KMS-11 (cell line): ENCODE results near the gene PLXNB2.

Source experiments
- H2AFZ ChIP-seq: fragments of 200-600 bp; sonication (generic); 2 replicates; pipeline ENCODE4 v1.6.1; 2016; ENCODE audit warnings: antibody characterized with exemption, mixed run types, low read depth
- H3K27ac ChIP-seq: fragments of 200-600 bp; sonication (generic); 2 replicates; pipeline ENCODE4 v1.6.1; 2016; ENCODE audit warnings: mild to moderate bottlenecking, mixed run types
- H3K27me3 ChIP-seq: fragments of 200-600 bp; sonication (generic); 2 replicates; pipeline ENCODE4 v1.6.1; 2017; ENCODE audit warnings: mild to moderate bottlenecking, low read depth, mixed run types, moderate library complexity; ENCODE audit not compliant: insufficient read depth
- H3K36me3 ChIP-seq: fragments of 200-600 bp; sonication (generic); 2 replicates; pipeline ENCODE4 v1.6.1; 2017; ENCODE audit warnings: mild to moderate bottlenecking, mixed run types; ENCODE audit not compliant: insufficient read depth
- H3K4me1 ChIP-seq: fragments of 200-600 bp; sonication (generic); 2 replicates; pipeline ENCODE4 v1.6.1; 2016; ENCODE audit warnings: mild to moderate bottlenecking, low read depth, mixed run types; ENCODE audit not compliant: poor library complexity, severe bottlenecking
- H3K4me2 ChIP-seq: fragments of 200-600 bp; sonication (generic); 2 replicates; pipeline ENCODE4 v1.7.0; 2016; ENCODE audit warnings: mild to moderate bottlenecking, mixed run types
- H3K4me3 ChIP-seq: fragments of 200-600 bp; sonication (generic); IDR thresholded peaks from 2 replicates; pipeline ENCODE4 v1.6.1; 2017; ENCODE audit warnings: low read depth, low read length, mixed read lengths; ENCODE audit not compliant: insufficient read depth
- H3K79me2 ChIP-seq: fragments of 200-600 bp; sonication (generic); 2 replicates; pipeline ENCODE4 v1.6.1; 2016; ENCODE audit warnings: low read depth, mixed run types; ENCODE audit not compliant: insufficient read depth
- H3K9ac ChIP-seq: fragments of 200-600 bp; sonication (generic); 2 replicates; pipeline ENCODE4 v1.6.1; 2016; ENCODE audit warnings: mild to moderate bottlenecking, mixed run types
- H4K20me1 ChIP-seq: fragments of 200-600 bp; sonication (generic); 2 replicates; pipeline ENCODE4 v1.6.1; 2016; ENCODE audit warnings: mild to moderate bottlenecking, mixed run types; ENCODE audit not compliant: insufficient read depth
- TF ChIP-seq, protein P1 (sequence below): fragments of 200-600 bp; sonication (generic); conservative IDR thresholded peaks from 2 replicates; pipeline ENCODE4 v1.6.1; 2017; ENCODE audit warnings: low read depth, mild to moderate bottlenecking, antibody characterized with exemption, low read length, moderate library complexity, mixed read lengths

Gene PLXNB2

DNA sequence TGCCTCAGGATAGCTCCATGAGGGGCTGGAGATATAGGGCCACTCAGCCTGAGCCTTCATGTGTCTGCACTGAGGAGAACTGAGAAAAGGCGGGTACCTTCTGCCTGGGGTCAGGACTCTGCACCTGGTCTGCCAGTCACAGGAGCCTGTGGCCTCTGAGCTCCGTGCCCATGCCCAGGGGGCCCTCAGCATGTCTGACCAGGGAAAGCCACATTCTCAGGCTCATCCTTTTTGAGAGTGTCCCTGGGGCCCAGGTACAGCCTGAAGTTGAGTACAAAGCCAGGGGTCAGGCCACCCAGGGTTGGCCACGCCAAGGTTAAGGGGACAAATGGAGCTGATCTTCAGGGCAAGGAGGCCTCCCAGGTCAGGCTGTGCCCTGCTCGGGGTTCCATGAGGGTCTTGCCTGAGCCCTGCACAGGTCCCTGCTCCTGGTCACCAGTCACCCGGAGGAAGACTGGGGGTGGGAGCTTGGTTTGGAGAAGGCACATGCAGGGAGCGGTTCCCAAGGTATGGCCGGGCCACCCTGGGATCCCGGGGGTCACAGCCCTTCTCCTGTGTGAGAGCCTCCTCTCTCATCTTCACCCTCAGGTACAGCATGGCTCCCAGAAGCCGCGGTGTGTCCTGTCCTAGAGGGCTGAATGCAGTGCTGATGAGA, 13.4 kb upstream of the PLXNB2 start:
- H3K36me3 ChIP-seq, result no peaks in the 10 kb centered on the region
- H3K4me1 ChIP-seq, result peaks cover 5% of the 10 kb centered on the region
- no peaks in the 10 kb centered on the region for H3K27me3 ChIP-seq
- no peaks in the 10 kb centered on the region for H4K20me1 ChIP-seq
- TF ChIP-seq, protein P1, sequence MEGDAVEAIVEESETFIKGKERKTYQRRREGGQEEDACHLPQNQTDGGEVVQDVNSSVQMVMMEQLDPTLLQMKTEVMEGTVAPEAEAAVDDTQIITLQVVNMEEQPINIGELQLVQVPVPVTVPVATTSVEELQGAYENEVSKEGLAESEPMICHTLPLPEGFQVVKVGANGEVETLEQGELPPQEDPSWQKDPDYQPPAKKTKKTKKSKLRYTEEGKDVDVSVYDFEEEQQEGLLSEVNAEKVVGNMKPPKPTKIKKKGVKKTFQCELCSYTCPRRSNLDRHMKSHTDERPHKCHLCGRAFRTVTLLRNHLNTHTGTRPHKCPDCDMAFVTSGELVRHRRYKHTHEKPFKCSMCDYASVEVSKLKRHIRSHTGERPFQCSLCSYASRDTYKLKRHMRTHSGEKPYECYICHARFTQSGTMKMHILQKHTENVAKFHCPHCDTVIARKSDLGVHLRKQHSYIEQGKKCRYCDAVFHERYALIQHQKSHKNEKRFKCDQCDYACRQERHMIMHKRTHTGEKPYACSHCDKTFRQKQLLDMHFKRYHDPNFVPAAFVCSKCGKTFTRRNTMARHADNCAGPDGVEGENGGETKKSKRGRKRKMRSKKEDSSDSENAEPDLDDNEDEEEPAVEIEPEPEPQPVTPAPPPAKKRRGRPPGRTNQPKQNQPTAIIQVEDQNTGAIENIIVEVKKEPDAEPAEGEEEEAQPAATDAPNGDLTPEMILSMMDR, result no peak
- H3K27ac ChIP-seq, result no peak overlapping the region
- H3K79me2 ChIP-seq, result no peaks in the 10 kb centered on the region
- H2AFZ ChIP-seq, result no peak overlapping the region
- no peak overlapping the region for H3K4me3 ChIP-seq
- no peak overlapping the region for H3K9ac ChIP-seq
- no peak overlapping the region for H3K4me2 ChIP-seq

DNA sequence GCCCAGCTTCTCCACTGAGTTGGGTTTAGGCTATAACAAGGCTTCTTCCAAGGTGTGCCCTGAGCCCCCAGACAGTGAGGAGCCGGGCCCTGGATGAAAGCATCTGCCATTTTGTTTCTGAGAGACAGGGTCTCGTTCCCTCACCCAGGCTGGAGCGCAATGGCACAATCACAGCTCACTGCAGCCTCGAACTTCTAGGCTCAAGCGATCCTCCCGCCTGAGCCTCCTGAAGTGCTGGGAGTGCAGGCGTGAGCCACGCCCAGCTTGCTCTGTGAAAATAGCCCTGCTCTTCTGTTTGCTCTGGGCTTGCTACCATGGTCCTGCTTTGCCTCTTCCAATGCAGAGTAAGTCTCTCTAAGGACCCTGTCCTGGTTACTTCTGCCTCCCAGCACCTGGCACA, 12.7 kb upstream of the PLXNB2 start:
- Histone ChIP-seq H4K20me1 (no peaks in the 10 kb centered on the region), H3K79me2 (no peaks in the 10 kb centered on the region), H2AFZ (no peak overlapping the region), H3K27ac (no peak overlapping the region), H3K4me3 (no peak overlapping the region), H3K4me1 (no peaks in the 10 kb centered on the region), H3K9ac (no peak overlapping the region), H3K27me3 (no peaks in the 10 kb centered on the region), H3K4me2 (no peak overlapping the region), H3K36me3 (no peaks in the 10 kb centered on the region)
- TF ChIP-seq, protein P1, result no peak

DNA sequence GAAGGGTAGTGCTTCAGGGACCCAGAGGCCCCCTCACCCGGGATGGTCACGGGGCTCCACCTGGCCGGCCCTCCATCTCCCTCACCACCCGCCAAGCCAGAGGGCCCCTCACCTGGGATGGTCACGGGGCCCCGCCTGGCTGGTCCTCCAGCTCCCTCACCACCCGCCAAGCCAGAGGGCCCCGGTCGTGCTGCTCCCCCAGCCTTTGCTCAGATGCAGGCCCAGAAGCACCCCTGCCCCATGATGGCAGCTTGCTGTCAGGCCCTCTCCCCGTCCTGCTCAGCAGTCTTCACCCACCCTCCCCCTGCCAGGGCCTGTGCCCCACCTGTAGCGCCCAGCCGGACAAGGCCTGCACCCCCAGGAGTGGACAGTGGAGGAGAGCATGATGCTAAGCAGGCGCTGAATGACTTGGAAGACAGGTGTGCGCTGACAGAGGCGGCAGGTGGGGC, 12.1 kb upstream of the PLXNB2 start:
- no peaks in the 10 kb centered on the region for H3K36me3 ChIP-seq
- no peaks in the 10 kb centered on the region for H3K27me3 ChIP-seq
- TF ChIP-seq, protein P1, result no peak
- no peaks in the 10 kb centered on the region for H3K79me2 ChIP-seq
- H3K4me1 ChIP-seq, result peaks cover 5% of the 10 kb centered on the region
- no peak overlapping the region for H3K27ac ChIP-seq
- H3K9ac ChIP-seq, result no peak overlapping the region
- H3K4me2 ChIP-seq, result no peak overlapping the region
- no peaks in the 10 kb centered on the region for H4K20me1 ChIP-seq
- no peak overlapping the region for H3K4me3 ChIP-seq
- no peak overlapping the region for H2AFZ ChIP-seq

DNA sequence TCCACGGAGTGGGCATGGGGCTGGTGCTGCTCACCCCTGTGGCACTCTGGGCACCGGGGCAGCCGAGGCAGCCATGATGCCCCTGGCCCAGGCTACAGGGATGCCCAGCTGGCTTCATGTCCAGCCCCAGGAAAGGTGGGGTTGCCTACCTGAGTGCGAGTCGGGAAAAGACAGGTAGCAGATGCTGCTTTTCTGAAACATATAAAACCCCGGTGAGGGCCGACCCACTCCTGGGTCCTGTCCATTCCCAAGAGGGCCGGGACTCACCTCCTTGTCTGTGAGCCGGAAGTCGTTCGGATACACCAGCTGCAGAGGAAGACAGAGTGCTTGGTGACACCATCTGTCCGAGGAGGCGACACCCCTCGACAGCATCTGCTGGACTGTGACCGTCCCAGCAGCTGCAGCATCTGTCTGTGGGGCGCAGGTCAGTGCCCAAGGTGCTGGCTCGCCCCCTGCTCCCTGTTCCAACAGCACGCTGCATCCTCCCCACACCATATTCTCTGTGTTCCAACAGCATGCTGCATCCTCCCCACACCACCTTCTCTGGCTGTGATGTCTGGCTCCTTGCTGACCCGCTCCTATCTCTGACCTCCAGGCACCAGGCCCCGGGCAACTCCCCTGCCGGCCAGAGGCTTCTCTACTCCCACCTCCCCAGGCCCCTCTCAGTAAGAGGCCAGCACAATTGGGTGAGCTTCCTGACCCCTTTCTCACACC, 11.4 kb upstream of the PLXNB2 start:
- H3K79me2 ChIP-seq, result no peaks in the 10 kb centered on the region
- H3K27me3 ChIP-seq, result no peaks in the 10 kb centered on the region
- no peak overlapping the region for H3K4me2 ChIP-seq
- H3K36me3 ChIP-seq, result no peaks in the 10 kb centered on the region
- TF ChIP-seq, protein P1, result no peak
- no peaks in the 10 kb centered on the region for H4K20me1 ChIP-seq
- H3K27ac ChIP-seq, result no peak overlapping the region
- H3K9ac ChIP-seq, result no peak overlapping the region
- no peak overlapping the region for H2AFZ ChIP-seq
- no peak overlapping the region for H3K4me3 ChIP-seq
- H3K4me1 ChIP-seq, result peaks cover 6% of the 10 kb centered on the region
